Embryonic facial prominence (tissue), 1 donor: Measurements from ENCODE around the gene GZMA.
A peak's percentile ranks its signal among the peaks of the same experiment; 100 is the strongest.

Experiments
- DNase-seq: peaks from one replicate; pipeline ENCODE4 v3.0.0-alpha.2; 2016; ENCODE audit errors: extremely low spot score

GZMA gene

GRCh38 chr5:55108661-55109060 is 6.2 kb downstream of the GZMA start:
- DNase-seq, result no peak

- no peak for DNase-seq
Measured at GRCh38 chr5:55110217-55110616, 7.8 kb downstream of the GZMA start.

- DNase-seq, result no peak
Measured at GRCh38 chr5:55113327-55113726, 10.9 kb downstream of the GZMA start.

- no peak for DNase-seq
Measured at GRCh38 chr5:55114061-55114460, 11.6 kb downstream of the GZMA start.

DNA sequence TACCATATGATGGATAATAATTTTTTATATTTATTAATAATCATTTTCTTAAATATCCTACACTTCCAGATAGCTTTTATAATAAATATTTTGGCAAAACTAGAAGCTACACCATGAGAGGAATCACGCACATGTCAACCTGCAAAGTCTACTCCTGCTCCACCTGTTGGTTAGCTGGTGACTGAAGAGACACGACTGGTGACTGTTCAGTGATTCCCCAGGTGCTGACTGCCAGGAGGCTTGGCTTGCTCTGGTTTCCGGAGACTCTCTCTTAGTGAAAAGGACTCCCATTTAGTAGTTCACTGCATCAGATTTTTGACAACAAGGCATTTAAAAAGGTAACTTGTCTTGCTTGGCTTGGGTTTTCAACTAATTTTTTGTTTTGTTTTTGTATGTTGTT is 20.9 kb downstream of the GZMA start:
- DNase-seq, result no peak

GRCh38 chr5:55134053-55134722 is 31.7 kb downstream of the GZMA start:
- no peak for DNase-seq

GRCh38 chr5:55136521-55136920 is 34.1 kb downstream of the GZMA start:
- DNase-seq, result no peak

DNA sequence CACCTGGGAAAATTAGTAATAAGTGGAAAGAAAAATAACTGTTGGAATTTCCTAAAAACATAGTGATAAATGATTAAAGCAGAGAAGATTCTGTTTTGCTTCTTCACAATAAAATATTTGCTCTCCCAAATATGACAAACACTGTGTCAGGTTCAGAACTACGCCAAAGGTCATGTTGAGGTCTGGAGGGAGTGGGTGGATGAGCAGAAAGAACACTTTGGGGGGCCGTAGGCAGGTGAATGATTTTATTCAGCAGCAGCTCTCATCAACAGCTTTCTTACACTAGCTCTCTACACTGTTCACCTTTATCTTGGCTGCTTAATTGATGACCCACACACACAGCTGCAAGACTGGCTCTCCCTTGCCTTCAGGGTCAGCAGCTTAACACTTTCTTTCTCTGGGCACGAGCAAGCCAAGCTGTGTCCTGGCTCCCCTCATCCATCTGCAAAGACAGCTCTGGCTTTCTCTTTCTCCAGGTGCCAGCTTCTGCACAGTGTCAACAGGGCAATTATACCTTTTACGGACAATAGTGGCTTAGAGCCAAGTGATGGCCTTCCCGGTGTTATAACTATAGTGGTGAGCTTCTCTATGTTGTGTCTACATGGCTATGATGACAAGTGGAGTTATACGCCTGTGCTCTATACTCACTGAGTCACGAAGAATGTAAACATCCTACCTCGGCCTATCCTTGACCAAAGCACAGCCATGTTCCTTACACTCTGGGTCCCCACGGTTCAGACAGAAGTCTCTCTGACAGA is 38.6 kb downstream of the GZMA start:
- DNase-seq, result no peak

GRCh38 chr5:55141945-55142690 is 39.7 kb downstream of the GZMA start:
- DNase-seq, result no peak

DNA sequence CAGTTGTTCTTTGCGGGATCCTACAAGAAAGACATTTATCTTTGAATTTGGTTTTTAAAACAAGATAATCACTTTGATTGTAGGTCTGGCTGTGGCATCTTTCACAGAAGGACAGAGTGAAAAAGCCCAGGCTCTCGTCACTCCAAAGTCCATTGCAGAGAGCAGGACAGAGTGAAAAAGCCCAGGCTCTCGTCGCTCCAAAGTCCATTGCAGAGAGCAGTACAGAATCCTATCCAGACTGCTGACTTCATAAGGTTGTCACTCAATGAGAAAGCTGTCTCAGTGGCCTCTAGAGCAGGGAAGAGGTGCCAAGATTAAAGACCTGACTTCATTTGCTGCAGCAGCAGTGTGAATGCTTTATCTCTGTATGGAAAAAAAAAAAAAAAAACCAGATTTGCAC is 41.2 kb downstream of the GZMA start:
- no peak for DNase-seq

GRCh38 chr5:55146080-55146479 is 43.6 kb downstream of the GZMA start:
- DNase-seq, result no peak

GRCh38 chr5:55146543-55147151 is 44.2 kb downstream of the GZMA start:
- DNase-seq, result peak; percentile 63

- no peak for DNase-seq
Measured at GRCh38 chr5:55149308-55149795, 46.9 kb downstream of the GZMA start.

DNA sequence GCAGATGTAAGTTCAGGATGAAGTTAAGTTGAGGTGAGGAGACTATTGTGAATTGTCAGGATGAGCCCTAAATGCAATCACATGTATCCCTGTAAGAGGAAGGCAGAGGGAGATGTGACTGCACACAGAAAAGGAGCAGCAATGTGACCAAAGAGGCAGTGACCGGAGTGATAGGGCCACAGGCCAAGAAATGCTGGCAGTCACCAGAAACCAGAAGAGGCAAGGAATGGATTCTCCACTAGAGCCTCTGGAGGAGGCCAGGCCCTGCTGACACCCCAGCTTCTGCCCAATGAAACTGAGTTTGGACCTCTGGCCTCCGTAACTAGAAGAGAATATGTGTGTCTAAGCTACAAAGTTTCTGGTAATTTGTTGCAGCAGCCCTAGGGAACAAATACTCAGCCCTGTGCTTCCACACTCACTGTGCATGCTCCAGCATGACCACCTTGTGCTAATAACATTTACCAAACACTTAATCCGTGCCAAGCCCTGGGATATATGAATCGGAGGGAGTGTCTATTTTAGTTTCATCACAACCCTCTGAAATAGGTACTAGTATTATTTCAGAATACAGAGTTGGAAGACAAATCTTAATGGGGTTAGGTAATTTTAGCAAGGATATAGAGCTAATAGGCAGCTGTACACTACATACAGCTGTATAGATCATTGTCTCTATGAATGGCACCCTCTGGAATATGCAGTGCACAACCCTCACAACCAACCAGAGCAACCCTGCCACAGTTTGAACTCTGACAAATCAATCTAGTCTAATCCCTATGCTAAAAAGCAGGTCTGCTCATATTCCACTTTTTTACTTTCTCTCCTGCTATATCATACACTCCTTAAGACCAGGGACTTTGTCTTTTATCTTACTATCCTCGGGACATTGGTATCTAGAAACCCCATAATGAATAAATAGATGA is 49.7 kb downstream of the GZMA start:
- no peak for DNase-seq

- DNase-seq, result no peak
Measured at GRCh38 chr5:55154873-55155272, 52.4 kb downstream of the GZMA start.
